Skeletal muscle satellite cell (primary cell): Measurements from ENCODE around the gene CCNT2.
A peak's percentile ranks its signal among the peaks of the same experiment; 100 is the strongest.

Source experiments
- H3K27me3 ChIP-seq: 2 replicates; pipeline ENCODE4 v1.7.0; 2013; ENCODE audit warnings: low read length; ENCODE audit not compliant: control insufficient read depth, insufficient read depth
- H3K36me3 ChIP-seq: 2 replicates; pipeline ENCODE4 v1.7.0; 2013; ENCODE audit warnings: mild to moderate bottlenecking, control low read depth, low read length; ENCODE audit not compliant: insufficient read depth
- H3K4me1 ChIP-seq: 2 replicates; pipeline ENCODE4 v1.7.0; 2013; ENCODE audit warnings: low read length; ENCODE audit not compliant: control insufficient read depth, insufficient read depth
- H3K4me2 ChIP-seq: 2 replicates; pipeline ENCODE4 v1.7.0; 2013; ENCODE audit warnings: mild to moderate bottlenecking, low read length
- H3K4me3 ChIP-seq: 2 replicates; pipeline ENCODE4 v1.7.0; 2013; ENCODE audit warnings: low read length
- H3K9ac ChIP-seq: 2 replicates; pipeline ENCODE4 v1.7.0; 2013; ENCODE audit warnings: mild to moderate bottlenecking, low read depth, low read length, moderate library complexity
- H3K9me3 ChIP-seq: replicated peaks from 2 replicates; pipeline ENCODE4 v1.7.0; 2013; ENCODE audit warnings: mild to moderate bottlenecking, control low read depth, low read length

The CCNT2 gene

DNA sequence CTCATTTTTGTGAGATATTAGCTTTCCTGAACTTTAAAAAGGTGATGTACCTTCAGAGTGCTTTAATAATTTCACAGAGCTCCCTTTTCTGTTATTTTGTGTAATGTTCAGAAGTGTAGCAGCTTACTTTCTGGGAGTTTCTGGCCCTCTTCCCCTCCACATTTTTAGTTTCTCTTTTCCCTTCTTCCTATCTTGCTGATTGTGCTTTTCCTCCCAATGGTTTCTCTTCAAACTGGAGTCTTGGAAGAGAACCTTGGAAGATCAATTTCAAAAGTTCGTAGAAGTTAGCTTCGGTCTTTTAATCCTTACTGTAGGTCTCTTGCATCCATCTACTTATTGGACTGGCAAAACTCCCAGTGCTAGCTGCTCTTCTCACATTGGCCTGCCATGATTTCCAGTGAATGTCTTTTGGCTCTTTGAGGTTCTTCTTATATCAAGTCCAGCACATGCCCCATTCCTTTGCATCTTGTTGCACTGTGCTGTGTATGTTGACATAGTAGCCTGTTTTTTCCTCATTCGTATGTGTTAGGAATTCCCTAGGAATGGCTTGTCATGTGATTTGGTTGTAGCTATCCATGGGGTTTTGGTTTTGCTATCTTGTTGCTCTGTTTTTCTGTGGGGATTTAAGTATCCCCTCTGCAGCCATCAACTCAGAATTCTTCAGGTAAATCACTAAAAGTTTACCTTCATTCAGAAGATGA, 7.8 kb downstream of the CCNT2 start:
- H3K4me2 ChIP-seq, result peak overlapping the region; percentile 14
- H3K27me3 ChIP-seq, result no peaks in the 10 kb centered on the region
- peaks cover 6% of the 10 kb centered on the region for H3K36me3 ChIP-seq
- H3K4me3 ChIP-seq, result no peak overlapping the region
- no peaks in the 10 kb centered on the region for H3K9me3 ChIP-seq
- H3K4me1 ChIP-seq, result peaks cover 22% of the 10 kb centered on the region
- no peak overlapping the region for H3K9ac ChIP-seq

DNA sequence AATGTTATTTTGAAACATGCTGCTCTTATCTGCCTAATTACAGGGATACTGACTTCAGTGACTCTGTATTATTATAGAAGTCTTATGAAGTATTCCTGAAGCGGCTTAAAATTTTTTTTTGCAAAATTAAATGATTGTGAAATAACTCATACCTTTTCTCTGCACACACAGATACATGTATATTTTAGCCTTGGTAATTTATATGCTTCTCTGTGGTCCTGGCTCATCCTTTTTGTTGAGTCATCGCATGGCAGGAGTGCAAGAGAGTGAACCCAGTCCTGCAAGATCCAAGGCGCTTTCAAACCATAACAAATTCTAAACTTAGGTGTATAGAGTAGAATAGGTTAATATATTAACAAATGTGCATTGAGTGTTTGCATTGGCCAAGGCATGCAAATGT, 8.6 kb downstream of the CCNT2 start:
- no peak overlapping the region for H3K4me3 ChIP-seq
- H3K36me3 ChIP-seq, result peaks cover 8% of the 10 kb centered on the region
- no peaks in the 10 kb centered on the region for H3K27me3 ChIP-seq
- peaks cover 18% of the 10 kb centered on the region for H3K4me1 ChIP-seq
- peak overlapping the region; percentile 32 for H3K4me2 ChIP-seq
- H3K9me3 ChIP-seq, result no peaks in the 10 kb centered on the region
- no peak overlapping the region for H3K9ac ChIP-seq

DNA sequence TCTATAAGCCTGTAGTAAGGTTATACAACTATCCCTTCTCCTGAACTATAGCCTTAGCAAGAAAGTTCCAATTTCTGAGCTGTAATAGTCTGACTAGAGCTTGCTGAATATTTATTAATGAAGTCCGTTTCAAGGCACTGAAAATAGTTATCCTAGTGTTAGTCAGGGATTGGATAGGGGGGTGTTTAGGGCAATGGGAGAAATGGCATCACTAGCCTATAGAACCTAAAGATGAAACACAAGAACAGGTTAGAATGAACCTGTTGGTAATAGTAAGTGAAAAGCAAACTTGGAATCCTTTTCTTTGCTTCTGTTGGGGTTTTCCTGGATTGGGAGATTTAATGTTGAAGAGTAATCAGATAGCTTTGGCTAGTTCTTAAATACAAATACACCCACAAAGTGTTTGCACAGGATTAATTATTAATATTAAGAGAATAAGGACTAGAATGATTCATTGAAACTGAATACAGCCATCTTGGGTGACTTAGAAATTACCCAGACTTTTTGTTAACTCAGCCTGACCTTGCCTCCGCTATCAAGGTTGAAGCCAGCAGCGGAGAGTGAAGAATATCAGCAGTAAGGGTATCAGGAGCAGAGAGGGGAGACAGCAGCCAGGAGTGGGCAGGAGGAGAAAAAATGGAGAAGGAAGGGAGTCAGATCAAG, 14.4 kb downstream of the CCNT2 start:
- H3K4me3 ChIP-seq, result no peak overlapping the region
- H3K27me3 ChIP-seq, result no peaks in the 10 kb centered on the region
- H3K9me3 ChIP-seq, result no peaks in the 10 kb centered on the region
- no peak overlapping the region for H3K9ac ChIP-seq
- H3K4me2 ChIP-seq, result no peak overlapping the region
- peaks cover 14% of the 10 kb centered on the region for H3K36me3 ChIP-seq
- H3K4me1 ChIP-seq, result peaks cover 11% of the 10 kb centered on the region

DNA sequence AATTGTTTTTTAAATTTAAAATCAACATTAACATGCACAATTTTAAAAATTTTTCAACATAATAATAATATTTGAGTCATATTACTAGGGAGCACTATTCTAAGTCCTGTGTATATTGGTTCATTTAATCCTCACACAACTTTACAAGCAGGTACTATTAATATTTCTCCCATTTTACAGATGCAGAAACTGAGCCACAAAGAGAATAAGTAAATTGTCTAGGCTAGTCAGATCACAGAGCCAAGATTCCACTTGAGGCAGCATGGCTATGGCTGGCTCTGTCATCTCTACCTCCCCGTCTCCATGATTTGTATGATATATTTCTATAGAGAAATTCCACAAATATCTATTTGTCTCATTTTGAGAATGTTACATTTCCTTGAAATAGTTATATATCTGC, 15.1 kb downstream of the CCNT2 start:
- Histone ChIP-seq H3K4me1 (peaks cover 11% of the 10 kb centered on the region), H3K9ac (no peak overlapping the region), H3K4me2 (no peak overlapping the region), H3K36me3 (peaks cover 14% of the 10 kb centered on the region), H3K27me3 (no peaks in the 10 kb centered on the region), H3K9me3 (no peaks in the 10 kb centered on the region), H3K4me3 (no peak overlapping the region)

GRCh38 chr2:134934150-134934549, 15.5 kb downstream of the CCNT2 start:
- H3K9ac ChIP-seq, result no peak overlapping the region
- H3K27me3 ChIP-seq, result no peaks in the 10 kb centered on the region
- H3K4me3 ChIP-seq, result no peak overlapping the region
- H3K4me2 ChIP-seq, result no peak overlapping the region
- H3K9me3 ChIP-seq, result no peaks in the 10 kb centered on the region
- peaks cover 11% of the 10 kb centered on the region for H3K4me1 ChIP-seq
- H3K36me3 ChIP-seq, result peaks cover 14% of the 10 kb centered on the region

GRCh38 chr2:134934641-134935040, 16.0 kb downstream of the CCNT2 start:
- H3K27me3 ChIP-seq, result no peaks in the 10 kb centered on the region
- no peaks in the 10 kb centered on the region for H3K9me3 ChIP-seq
- no peak overlapping the region for H3K4me2 ChIP-seq
- no peak overlapping the region for H3K4me3 ChIP-seq
- peaks cover 14% of the 10 kb centered on the region for H3K36me3 ChIP-seq
- no peak overlapping the region for H3K9ac ChIP-seq
- H3K4me1 ChIP-seq, result peaks cover 11% of the 10 kb centered on the region

DNA sequence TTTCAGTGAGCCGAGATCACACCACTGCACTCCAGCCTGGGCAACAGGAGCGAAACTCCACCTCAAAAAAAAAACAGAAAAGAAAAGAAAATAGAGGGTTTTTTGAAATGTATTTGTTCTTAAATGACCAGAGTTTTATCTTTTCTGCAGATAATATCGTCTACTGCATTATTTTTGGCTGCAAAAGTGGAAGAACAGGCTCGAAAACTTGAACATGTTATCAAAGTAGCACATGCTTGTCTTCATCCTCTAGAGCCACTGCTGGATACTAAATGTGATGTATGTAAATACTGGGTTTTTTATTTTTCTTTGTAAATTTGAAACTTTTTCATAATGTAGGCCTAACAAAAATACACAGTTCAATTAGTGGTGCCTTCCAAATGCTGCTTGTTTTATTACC, 18.1 kb downstream of the CCNT2 start:
- H3K9ac ChIP-seq, result no peak overlapping the region
- peaks cover 11% of the 10 kb centered on the region for H3K4me1 ChIP-seq
- H3K36me3 ChIP-seq, result peaks cover 29% of the 10 kb centered on the region
- no peak overlapping the region for H3K4me2 ChIP-seq
- H3K4me3 ChIP-seq, result no peak overlapping the region
- no peaks in the 10 kb centered on the region for H3K9me3 ChIP-seq
- no peaks in the 10 kb centered on the region for H3K27me3 ChIP-seq

GRCh38 chr2:134943540-134943939, 24.9 kb downstream of the CCNT2 start:
- H3K4me2 ChIP-seq, result no peak overlapping the region
- H3K9me3 ChIP-seq, result no peaks in the 10 kb centered on the region
- no peak overlapping the region for H3K4me3 ChIP-seq
- no peak overlapping the region for H3K9ac ChIP-seq
- peaks cover 50% of the 10 kb centered on the region for H3K36me3 ChIP-seq
- no peaks in the 10 kb centered on the region for H3K27me3 ChIP-seq
- no peaks in the 10 kb centered on the region for H3K4me1 ChIP-seq

- H3K4me1 ChIP-seq, result no peaks in the 10 kb centered on the region
- no peak overlapping the region for H3K4me2 ChIP-seq
- no peaks in the 10 kb centered on the region for H3K9me3 ChIP-seq
- H3K27me3 ChIP-seq, result no peaks in the 10 kb centered on the region
- H3K9ac ChIP-seq, result no peak overlapping the region
- no peak overlapping the region for H3K4me3 ChIP-seq
- H3K36me3 ChIP-seq, result peaks cover 55% of the 10 kb centered on the region
These were observed 26.4 kb downstream of the CCNT2 start for GRCh38 chr2:134944975-134945374.

DNA sequence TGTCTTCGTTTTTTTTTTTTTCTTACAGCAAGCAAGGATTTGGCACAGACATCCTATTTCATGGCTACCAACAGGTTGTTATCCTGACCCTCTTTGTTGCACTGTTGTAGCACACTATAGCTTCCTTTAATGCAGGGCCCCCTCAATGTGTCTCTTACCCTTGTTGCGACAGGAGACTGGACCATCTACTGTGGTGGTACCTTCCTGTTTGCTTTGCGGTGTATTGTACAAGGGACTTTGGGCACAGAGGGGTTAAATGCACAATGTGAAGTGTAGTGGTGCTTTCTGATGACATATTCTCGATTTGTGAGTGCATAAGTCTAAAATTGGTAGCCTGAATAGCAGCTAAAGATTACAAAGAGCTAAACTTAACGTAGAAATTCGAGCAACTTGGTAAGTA, 27.5 kb downstream of the CCNT2 start:
- Histone ChIP-seq H3K4me3 (no peak overlapping the region), H3K27me3 (no peaks in the 10 kb centered on the region), H3K36me3 (peaks cover 55% of the 10 kb centered on the region), H3K4me2 (no peak overlapping the region), H3K9me3 (no peaks in the 10 kb centered on the region), H3K4me1 (no peaks in the 10 kb centered on the region), H3K9ac (no peak overlapping the region)

- H3K4me2 ChIP-seq, result no peak overlapping the region
- H3K4me1 ChIP-seq, result no peaks in the 10 kb centered on the region
- no peaks in the 10 kb centered on the region for H3K9me3 ChIP-seq
- H3K36me3 ChIP-seq, result peaks cover 74% of the 10 kb centered on the region
- no peak overlapping the region for H3K4me3 ChIP-seq
- H3K27me3 ChIP-seq, result no peaks in the 10 kb centered on the region
- H3K9ac ChIP-seq, result no peak overlapping the region
These were observed 31.5 kb downstream of the CCNT2 start for GRCh38 chr2:134949981-134950708.
